ENCODE data around the gene FAM83C. TPM values are rescaled to one million over a fixed set of nuclear protein-coding genes. Genes with fewer than 3 reads are reported as not detected.

FAM83C gene
- total RNA-seq, 1 donor from 2014 or later, result not detected

DNA sequence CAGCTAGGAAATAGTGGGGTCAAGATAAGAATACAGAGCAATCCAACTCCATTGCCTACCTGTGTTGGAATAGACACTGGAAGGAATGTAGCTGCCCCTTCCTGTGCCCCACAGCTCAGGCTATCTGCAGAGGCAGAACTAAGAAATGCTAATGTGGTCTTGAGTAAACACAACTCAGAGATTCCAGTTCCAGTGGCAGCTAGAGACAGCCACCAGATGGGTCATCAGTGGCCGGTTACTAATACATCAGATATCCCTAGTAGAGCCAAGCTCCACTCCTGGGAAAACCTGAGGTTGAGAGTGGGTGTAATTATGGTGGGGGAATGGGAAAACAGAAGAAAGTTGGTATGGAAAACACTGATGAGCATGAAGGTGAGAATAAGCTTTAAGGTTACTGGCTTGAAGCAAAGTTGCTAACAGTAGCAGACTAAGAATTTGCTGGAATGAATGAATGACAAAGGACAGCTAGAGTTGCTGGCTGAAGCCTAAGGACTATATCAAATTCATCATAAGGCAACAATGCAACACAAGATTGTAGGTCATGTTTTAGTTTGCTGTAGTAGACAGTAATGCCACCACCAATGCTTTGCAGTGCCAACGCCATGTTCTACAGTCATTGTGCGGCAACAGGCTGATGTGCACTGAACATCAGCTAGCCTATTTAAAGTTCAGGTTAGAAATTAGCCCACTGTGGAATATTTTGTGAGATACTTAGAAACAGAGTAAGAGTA, 28.3 kb upstream of the FAM83C start:
- H2AFZ ChIP-seq (replicated peaks), result no peak overlapping the region
- H3K4me2 ChIP-seq, result no peak overlapping the region
- no peaks in the 10 kb centered on the region for H3F3A ChIP-seq (ENCODE audit: low read depth)
- H3K9ac ChIP-seq, result no peak overlapping the region
- no peak overlapping the region for H3K27ac ChIP-seq
- no peaks in the 10 kb centered on the region for H3K36me3 ChIP-seq
- Mint-ChIP-seq H3K4me3 (no peak overlapping the region), H3K27me3 (ENCODE audit: insufficient read depth, low read depth) (no peaks in the 10 kb centered on the region), H3K36me3 (peaks cover 2% of the 10 kb centered on the region), H3K9me3 (no peaks in the 10 kb centered on the region), H3K4me1 (peaks cover 2% of the 10 kb centered on the region), H3K27ac (no peak overlapping the region)
- no peaks in the 10 kb centered on the region for H4K20me1 ChIP-seq (ENCODE audit: low read depth)
- H3K4me1 ChIP-seq, result no peaks in the 10 kb centered on the region
- no peaks in the 10 kb centered on the region for H3K27me3 ChIP-seq
- H3K4me3 ChIP-seq, result no peak overlapping the region
- no peak for DNase-seq (ENCODE audit: low spot score)
- H3K79me2 ChIP-seq (ENCODE audit: low read depth), result no peaks in the 10 kb centered on the region
- H3K9me3 ChIP-seq (ENCODE audit: low read depth), result no peaks in the 10 kb centered on the region
- no peak for TF ChIP-seq EZH2phosphoT487 (IDR thresholded peaks at IDR 0.05)
- TF ChIP-seq EZH2 (IDR thresholded peaks at IDR 0.05), result no peak
- TF ChIP-seq, protein P1, sequence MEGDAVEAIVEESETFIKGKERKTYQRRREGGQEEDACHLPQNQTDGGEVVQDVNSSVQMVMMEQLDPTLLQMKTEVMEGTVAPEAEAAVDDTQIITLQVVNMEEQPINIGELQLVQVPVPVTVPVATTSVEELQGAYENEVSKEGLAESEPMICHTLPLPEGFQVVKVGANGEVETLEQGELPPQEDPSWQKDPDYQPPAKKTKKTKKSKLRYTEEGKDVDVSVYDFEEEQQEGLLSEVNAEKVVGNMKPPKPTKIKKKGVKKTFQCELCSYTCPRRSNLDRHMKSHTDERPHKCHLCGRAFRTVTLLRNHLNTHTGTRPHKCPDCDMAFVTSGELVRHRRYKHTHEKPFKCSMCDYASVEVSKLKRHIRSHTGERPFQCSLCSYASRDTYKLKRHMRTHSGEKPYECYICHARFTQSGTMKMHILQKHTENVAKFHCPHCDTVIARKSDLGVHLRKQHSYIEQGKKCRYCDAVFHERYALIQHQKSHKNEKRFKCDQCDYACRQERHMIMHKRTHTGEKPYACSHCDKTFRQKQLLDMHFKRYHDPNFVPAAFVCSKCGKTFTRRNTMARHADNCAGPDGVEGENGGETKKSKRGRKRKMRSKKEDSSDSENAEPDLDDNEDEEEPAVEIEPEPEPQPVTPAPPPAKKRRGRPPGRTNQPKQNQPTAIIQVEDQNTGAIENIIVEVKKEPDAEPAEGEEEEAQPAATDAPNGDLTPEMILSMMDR (IDR thresholded peaks at IDR 0.05), result no peak

DNA sequence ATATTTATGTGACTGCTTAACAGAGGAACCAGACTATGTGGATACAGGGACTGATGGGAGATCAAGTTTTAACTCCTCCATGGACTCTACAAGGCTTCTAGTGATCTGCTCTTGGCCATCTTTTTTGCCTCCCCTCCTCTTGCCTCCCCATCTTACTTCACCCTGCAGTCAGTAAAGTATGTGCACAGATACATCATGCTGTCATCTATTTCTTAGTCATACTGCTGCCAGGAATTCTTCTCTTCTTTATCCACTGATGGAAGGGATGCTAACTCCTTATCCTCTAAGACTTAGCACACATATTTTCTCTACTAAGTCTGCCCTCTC, 27.6 kb upstream of the FAM83C start:
- H3F3A ChIP-seq (ENCODE audit: low read depth), result no peaks in the 10 kb centered on the region
- H4K20me1 ChIP-seq (ENCODE audit: low read depth), result no peaks in the 10 kb centered on the region
- H3K4me3 Mint-ChIP-seq, result no peak overlapping the region
- H3K9ac ChIP-seq, result no peak overlapping the region
- H3K36me3 Mint-ChIP-seq, result no peaks in the 10 kb centered on the region
- no peak for TF ChIP-seq EZH2phosphoT487 (IDR thresholded peaks at IDR 0.05)
- TF ChIP-seq, protein P1 (IDR thresholded peaks at IDR 0.05), result no peak
- TF ChIP-seq EZH2 (IDR thresholded peaks at IDR 0.05), result no peak
- H3K27ac Mint-ChIP-seq, result no peak overlapping the region
- no peaks in the 10 kb centered on the region for H3K9me3 ChIP-seq (ENCODE audit: low read depth)
- no peaks in the 10 kb centered on the region for H3K9me3 Mint-ChIP-seq
- H2AFZ ChIP-seq (replicated peaks), result no peak overlapping the region
- H3K27me3 Mint-ChIP-seq (ENCODE audit: insufficient read depth, low read depth), result no peaks in the 10 kb centered on the region
- H3K4me2 ChIP-seq, result no peak overlapping the region
- H3K4me1 Mint-ChIP-seq, result no peaks in the 10 kb centered on the region
- no peak overlapping the region for H3K27ac ChIP-seq
- no peak overlapping the region for H3K4me3 ChIP-seq
- H3K4me1 ChIP-seq, result no peaks in the 10 kb centered on the region
- H3K27me3 ChIP-seq, result no peaks in the 10 kb centered on the region
- H3K36me3 ChIP-seq, result no peaks in the 10 kb centered on the region
- DNase-seq (ENCODE audit: low spot score), result no peak
- no peaks in the 10 kb centered on the region for H3K79me2 ChIP-seq (ENCODE audit: low read depth)

DNA sequence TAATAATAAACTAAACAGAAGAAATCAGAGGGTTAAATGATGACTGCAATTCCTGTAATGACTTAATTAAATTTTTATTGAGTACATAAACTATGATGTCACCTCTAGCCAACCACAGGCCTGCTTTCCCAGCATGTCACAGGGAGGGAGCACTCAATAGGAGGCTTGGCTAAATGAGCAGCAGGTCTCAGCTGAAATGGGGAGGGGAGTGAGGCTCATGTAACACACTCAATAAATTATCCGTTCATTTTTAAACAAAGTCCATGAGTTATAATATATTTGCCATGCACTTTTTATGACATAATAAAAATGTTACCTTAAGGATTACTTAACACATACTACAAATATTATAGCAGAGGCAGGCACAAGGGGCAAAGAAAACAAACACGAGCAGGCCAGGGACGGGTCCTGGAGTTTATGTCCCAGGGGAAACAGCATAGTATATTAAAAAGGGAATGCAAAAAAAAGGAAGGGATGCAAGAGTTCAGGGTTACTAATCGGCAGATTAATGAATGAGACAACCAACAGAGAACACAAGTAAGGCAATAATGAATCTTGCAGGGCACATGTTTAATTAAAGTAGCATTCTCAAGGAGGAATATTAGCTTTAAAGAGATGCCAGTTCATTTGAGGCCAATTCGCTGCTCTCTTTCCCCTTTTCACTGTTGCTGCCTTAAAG, 27.1 kb upstream of the FAM83C start:
- no peak overlapping the region for H3K27ac Mint-ChIP-seq
- H3K4me1 ChIP-seq, result no peaks in the 10 kb centered on the region
- H3K9me3 Mint-ChIP-seq, result no peaks in the 10 kb centered on the region

More for the DNA sequence above, 27.1 kb upstream of the FAM83C start:
- no peak overlapping the region for H2AFZ ChIP-seq (replicated peaks)
- H3F3A ChIP-seq (ENCODE audit: low read depth), result no peaks in the 10 kb centered on the region
- H3K27me3 Mint-ChIP-seq (ENCODE audit: insufficient read depth, low read depth), result no peaks in the 10 kb centered on the region
- no peaks in the 10 kb centered on the region for H4K20me1 ChIP-seq (ENCODE audit: low read depth)
- H3K4me1 Mint-ChIP-seq, result no peaks in the 10 kb centered on the region
- H3K27me3 ChIP-seq, result no peaks in the 10 kb centered on the region
- H3K4me3 Mint-ChIP-seq, result no peak overlapping the region
- H3K36me3 ChIP-seq, result no peaks in the 10 kb centered on the region
- DNase-seq (ENCODE audit: low spot score), result no peak
- H3K27ac ChIP-seq, result no peak overlapping the region
- no peak overlapping the region for H3K4me2 ChIP-seq
- no peak overlapping the region for H3K4me3 ChIP-seq
- no peak overlapping the region for H3K9ac ChIP-seq
- TF ChIP-seq EZH2phosphoT487 (IDR thresholded peaks at IDR 0.05), result no peak
- TF ChIP-seq, protein P1 (IDR thresholded peaks at IDR 0.05), result no peak
- TF ChIP-seq EZH2 (IDR thresholded peaks at IDR 0.05), result no peak
- H3K79me2 ChIP-seq (ENCODE audit: low read depth), result no peaks in the 10 kb centered on the region
- H3K36me3 Mint-ChIP-seq, result no peaks in the 10 kb centered on the region
- H3K9me3 ChIP-seq (ENCODE audit: low read depth), result no peaks in the 10 kb centered on the region
